ENCODE results near the gene VWA8. TPM values are rescaled to one million over a fixed set of nuclear protein-coding genes. Genes with fewer than 3 reads are reported as not detected.

The VWA8 gene
- total RNA-seq, 1 donor: 21.4 TPM

DNA sequence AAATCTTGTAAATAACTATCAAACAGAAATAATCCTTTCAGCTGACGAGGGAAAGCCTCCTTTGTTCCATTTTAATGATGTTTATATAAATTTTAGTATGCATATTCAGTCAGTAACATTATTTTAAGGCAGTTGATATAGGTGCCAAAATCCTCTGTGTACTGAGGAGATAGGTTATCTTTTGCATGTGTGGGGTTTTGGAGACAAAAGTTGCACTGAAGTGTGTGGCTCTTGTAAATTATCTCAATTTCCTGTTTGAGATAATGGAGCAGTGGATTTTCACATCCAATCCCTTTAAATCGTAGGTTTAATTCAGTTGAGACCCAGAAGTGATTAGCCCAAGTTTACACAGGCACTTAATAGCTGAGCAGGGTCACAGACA, 396.9 kb downstream of the VWA8 start:
- Histone ChIP-seq H2AFZ (ENCODE audit: low read length) (no peak overlapping the region), H3K4me3 (ENCODE audit: insufficient read depth, low read length) (no peak overlapping the region), H3K27me3 (ENCODE audit: insufficient read depth, low read length) (no peaks in the 10 kb centered on the region), H3K79me2 (ENCODE audit: insufficient read depth, low read length) (no peaks in the 10 kb centered on the region), H4K20me1 (ENCODE audit: insufficient read depth, low read length) (no peaks in the 10 kb centered on the region), H3K27ac (ENCODE audit: low read depth, low read length) (no peak overlapping the region), H3K9me3 (ENCODE audit: low read depth, low read length) (no peaks in the 10 kb centered on the region), H3K36me3 (ENCODE audit: insufficient read depth, low read length) (no peaks in the 10 kb centered on the region), H3K4me1 (ENCODE audit: insufficient read depth, low read length) (peaks cover 47% of the 10 kb centered on the region), H3K4me2 (ENCODE audit: insufficient read depth, low read length) (no peak overlapping the region)
- TF ChIP-seq, protein P1, sequence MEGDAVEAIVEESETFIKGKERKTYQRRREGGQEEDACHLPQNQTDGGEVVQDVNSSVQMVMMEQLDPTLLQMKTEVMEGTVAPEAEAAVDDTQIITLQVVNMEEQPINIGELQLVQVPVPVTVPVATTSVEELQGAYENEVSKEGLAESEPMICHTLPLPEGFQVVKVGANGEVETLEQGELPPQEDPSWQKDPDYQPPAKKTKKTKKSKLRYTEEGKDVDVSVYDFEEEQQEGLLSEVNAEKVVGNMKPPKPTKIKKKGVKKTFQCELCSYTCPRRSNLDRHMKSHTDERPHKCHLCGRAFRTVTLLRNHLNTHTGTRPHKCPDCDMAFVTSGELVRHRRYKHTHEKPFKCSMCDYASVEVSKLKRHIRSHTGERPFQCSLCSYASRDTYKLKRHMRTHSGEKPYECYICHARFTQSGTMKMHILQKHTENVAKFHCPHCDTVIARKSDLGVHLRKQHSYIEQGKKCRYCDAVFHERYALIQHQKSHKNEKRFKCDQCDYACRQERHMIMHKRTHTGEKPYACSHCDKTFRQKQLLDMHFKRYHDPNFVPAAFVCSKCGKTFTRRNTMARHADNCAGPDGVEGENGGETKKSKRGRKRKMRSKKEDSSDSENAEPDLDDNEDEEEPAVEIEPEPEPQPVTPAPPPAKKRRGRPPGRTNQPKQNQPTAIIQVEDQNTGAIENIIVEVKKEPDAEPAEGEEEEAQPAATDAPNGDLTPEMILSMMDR (IDR thresholded peaks at IDR 0.05; ENCODE audit: extremely low read depth, low read depth, low read length): no peak
- DNase-seq (ENCODE audit: insufficient read length, low spot score, missing footprints): no peak

DNA sequence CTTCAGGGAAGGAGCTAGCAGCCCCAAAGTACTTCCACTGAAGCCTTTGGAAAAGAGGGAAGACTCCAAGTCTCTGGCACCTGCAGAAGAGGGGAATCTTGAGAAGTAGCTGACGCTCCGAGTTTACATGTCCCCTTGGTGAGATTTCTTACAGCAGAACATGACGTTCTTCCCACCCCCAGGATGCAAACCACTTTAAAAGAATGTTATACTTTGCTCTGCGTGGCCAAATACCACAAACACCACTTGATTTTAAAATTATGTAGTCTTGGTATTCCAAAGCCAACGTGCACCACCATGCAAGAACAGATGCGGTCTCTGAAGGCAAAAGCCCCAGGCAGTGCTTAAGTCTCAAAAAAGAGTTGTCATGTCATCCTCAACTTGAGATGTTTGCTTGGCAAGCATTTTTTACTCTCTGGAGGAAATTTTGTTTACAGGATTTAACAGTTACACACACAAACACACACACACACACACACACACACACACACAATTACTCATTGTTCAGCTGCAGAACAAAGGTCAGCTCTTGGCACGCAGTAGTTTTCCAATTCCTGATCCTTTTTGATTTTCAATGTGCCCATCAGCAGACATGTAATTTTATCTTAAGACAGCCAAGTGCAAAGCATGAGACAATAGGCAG, 397.4 kb downstream of the VWA8 start:
- Histone ChIP-seq H3K36me3 (ENCODE audit: insufficient read depth, low read length) (no peaks in the 10 kb centered on the region), H4K20me1 (ENCODE audit: insufficient read depth, low read length) (no peaks in the 10 kb centered on the region), H3K9me3 (ENCODE audit: low read depth, low read length) (no peaks in the 10 kb centered on the region), H3K4me3 (ENCODE audit: insufficient read depth, low read length) (no peak overlapping the region), H3K4me1 (ENCODE audit: insufficient read depth, low read length) (peaks cover 42% of the 10 kb centered on the region), H3K79me2 (ENCODE audit: insufficient read depth, low read length) (no peaks in the 10 kb centered on the region), H3K27me3 (ENCODE audit: insufficient read depth, low read length) (no peaks in the 10 kb centered on the region), H2AFZ (ENCODE audit: low read length) (no peak overlapping the region), H3K27ac (ENCODE audit: low read depth, low read length) (no peak overlapping the region), H3K4me2 (ENCODE audit: insufficient read depth, low read length) (no peak overlapping the region)
- TF ChIP-seq, protein P1 (IDR thresholded peaks at IDR 0.05; ENCODE audit: extremely low read depth, low read depth, low read length): no peak
- no peak for DNase-seq (ENCODE audit: insufficient read length, low spot score, missing footprints)

DNA sequence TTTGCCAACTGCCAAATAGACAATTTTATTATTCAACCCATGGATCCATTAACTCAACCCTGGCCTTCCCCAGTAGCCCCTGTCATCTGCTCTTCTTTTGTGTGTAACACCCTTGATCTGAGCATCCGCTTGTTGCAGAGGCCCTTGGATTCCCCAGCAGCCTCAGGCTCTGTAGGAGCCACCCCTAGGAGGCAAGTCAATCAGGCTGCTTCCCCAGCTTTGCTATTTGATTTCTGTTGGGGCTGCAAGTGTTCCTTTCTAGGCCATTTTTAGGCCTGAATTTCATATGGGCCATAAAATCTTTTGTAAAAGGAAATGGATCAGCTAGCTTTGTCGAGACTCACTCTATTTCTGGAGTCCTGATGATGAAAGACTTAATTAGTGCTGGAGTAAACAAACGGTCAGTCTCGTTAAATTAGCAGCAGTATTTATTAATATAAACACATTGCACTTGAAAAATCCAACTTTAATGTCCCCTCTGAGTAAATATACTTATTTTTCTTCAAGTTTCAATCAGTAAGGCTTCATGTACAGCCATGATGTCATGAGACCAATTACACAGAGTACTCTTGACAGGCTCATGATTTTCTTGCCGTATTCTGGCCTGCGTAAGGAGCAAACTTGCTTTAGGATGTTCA, 398.2 kb downstream of the VWA8 start:
- no peak overlapping the region for H3K27ac ChIP-seq (ENCODE audit: low read depth, low read length)
- TF ChIP-seq, protein P1 (IDR thresholded peaks at IDR 0.05; ENCODE audit: extremely low read depth, low read depth, low read length): no peak
- H3K9me3 ChIP-seq (ENCODE audit: low read depth, low read length): no peaks in the 10 kb centered on the region
- no peak for DNase-seq (ENCODE audit: insufficient read length, low spot score, missing footprints)
- no peaks in the 10 kb centered on the region for H4K20me1 ChIP-seq (ENCODE audit: insufficient read depth, low read length)
- H3K4me3 ChIP-seq (ENCODE audit: insufficient read depth, low read length): no peak overlapping the region
- peak overlapping the region; percentile 0 for H3K4me2 ChIP-seq (ENCODE audit: insufficient read depth, low read length)
- no peaks in the 10 kb centered on the region for H3K36me3 ChIP-seq (ENCODE audit: insufficient read depth, low read length)
- H2AFZ ChIP-seq (ENCODE audit: low read length): no peak overlapping the region
- H3K27me3 ChIP-seq (ENCODE audit: insufficient read depth, low read length): no peaks in the 10 kb centered on the region
- H3K4me1 ChIP-seq (ENCODE audit: insufficient read depth, low read length): peaks cover 41% of the 10 kb centered on the region
- H3K79me2 ChIP-seq (ENCODE audit: insufficient read depth, low read length): no peaks in the 10 kb centered on the region

DNA sequence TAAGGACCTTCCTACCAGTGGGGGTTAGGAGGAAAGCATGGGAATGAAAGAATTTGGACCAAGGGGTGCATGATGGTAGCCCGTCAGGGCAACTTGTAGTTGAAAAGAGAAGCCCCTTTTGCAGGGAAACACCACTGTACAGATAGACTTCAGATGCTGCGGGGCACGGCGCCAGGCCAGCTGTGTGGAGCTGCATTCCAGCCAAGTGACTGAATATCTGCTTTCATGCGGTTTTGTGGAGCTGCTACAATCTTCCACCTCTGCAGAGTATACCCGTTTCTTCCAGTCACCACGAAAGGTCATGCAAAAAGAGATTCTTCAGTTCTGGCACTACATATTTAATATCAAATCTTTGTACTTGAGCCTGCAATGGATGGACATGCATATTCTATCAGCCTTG, 398.8 kb downstream of the VWA8 start:
- no peak overlapping the region for H3K4me3 ChIP-seq (ENCODE audit: insufficient read depth, low read length)

More for the DNA sequence above, 398.8 kb downstream of the VWA8 start:
- Histone ChIP-seq H3K9me3 (ENCODE audit: low read depth, low read length) (no peaks in the 10 kb centered on the region), H3K27me3 (ENCODE audit: insufficient read depth, low read length) (no peaks in the 10 kb centered on the region), H3K27ac (ENCODE audit: low read depth, low read length) (no peak overlapping the region), H3K4me1 (ENCODE audit: insufficient read depth, low read length) (peaks cover 41% of the 10 kb centered on the region), H3K4me2 (ENCODE audit: insufficient read depth, low read length) (peak overlapping the region; percentile 0), H3K36me3 (ENCODE audit: insufficient read depth, low read length) (no peaks in the 10 kb centered on the region), H4K20me1 (ENCODE audit: insufficient read depth, low read length) (no peaks in the 10 kb centered on the region), H3K79me2 (ENCODE audit: insufficient read depth, low read length) (no peaks in the 10 kb centered on the region), H2AFZ (ENCODE audit: low read length) (no peak overlapping the region)
- TF ChIP-seq, protein P1 (IDR thresholded peaks at IDR 0.05; ENCODE audit: extremely low read depth, low read depth, low read length): no peak
- DNase-seq (ENCODE audit: insufficient read length, low spot score, missing footprints): peak; percentile 58
